ENCODE measurements around the gene OR10H2. TPM values are rescaled to one million over a fixed set of nuclear protein-coding genes. Genes with fewer than 3 reads are reported as not detected.
"Not testable (repeated sequence)": the region's sequence is repeated elsewhere in the genome, so short reads cannot be mapped to it uniquely, and the experiment has no call there.

The OR10H2 gene
- total and polyA plus RNA-seq, 2 experiments from 2014 or later, result not detected

DNA sequence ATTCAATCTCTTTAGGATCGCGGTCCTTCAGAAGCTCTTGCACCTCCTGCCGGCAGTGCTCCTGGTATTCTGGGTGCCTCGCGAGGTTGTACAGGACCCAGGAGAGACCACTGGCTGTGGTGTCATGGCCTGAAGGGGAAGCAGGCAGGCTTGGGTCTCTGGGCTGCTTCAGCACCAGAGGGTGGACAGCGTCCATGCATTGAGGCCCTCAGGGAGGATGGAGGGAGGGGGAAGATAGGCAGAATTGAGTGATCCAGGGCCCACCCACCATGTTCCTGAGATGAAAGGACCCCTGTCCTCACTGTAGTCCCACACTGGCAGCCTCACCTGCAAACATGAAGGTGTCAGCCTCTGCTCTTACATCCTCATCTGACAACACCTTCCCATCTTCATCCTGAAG is 41.8 kb downstream of the OR10H2 start:
- no peaks in the 10 kb centered on the region for H3K79me2 ChIP-seq (ENCODE audit: insufficient read depth)
- no peak for DNase-seq
- no peaks in the 10 kb centered on the region for H3K9me2 ChIP-seq (ENCODE audit: insufficient read depth)
- WGBS, 2 experiments (ENCODE audit: low coverage in 1 of 2, low lambda C conversion rate in 2 of 2, missing lambda C conversion rate in 2 of 2), result 33 to 36% methylated on average over 6 of the region's 6 CpGs
- H3K4me2 ChIP-seq (ENCODE audit: unreplicated experiment), result no peak overlapping the region
- no peak overlapping the region for H3K27ac ChIP-seq
- H4K20me1 ChIP-seq (ENCODE audit: insufficient read depth), result no peaks in the 10 kb centered on the region
- no peaks in the 10 kb centered on the region for H3F3A ChIP-seq (ENCODE audit: insufficient read depth)
- no peak overlapping the region for H3K4me3 ChIP-seq
- in situ Hi-C loops (cut with MboI), result no loop called here
- H3K9ac ChIP-seq, result no peak overlapping the region
- H2AFZ ChIP-seq, result no peak overlapping the region
- TF ChIP-seq EZH2 (IDR thresholded peaks at IDR 0.05; ENCODE audit: insufficient read depth, poor library complexity, severe bottlenecking), result no peak
- TF ChIP-seq EZH2phosphoT487 (IDR thresholded peaks at IDR 0.05; ENCODE audit: insufficient read depth, low read depth), result no peak
- H3K4me1 ChIP-seq (ENCODE audit: insufficient read depth), result no peaks in the 10 kb centered on the region
- no peaks in the 10 kb centered on the region for H3K9me3 ChIP-seq (ENCODE audit: low read depth)
- no peaks in the 10 kb centered on the region for H3K27me3 ChIP-seq (replicated peaks; ENCODE audit: insufficient read depth)
- no peaks in the 10 kb centered on the region for H3K36me3 ChIP-seq (ENCODE audit: low read depth)

GRCh38 chr19:15774159-15774558 is 46.3 kb downstream of the OR10H2 start:
- H3K79me2 ChIP-seq (ENCODE audit: insufficient read depth); in situ Hi-C loops (cut with MboI); H3K4me2 ChIP-seq (ENCODE audit: unreplicated experiment); H3K4me3 ChIP-seq; H3K9me2 ChIP-seq (ENCODE audit: insufficient read depth); H3K4me1 ChIP-seq (ENCODE audit: insufficient read depth); H3K27ac ChIP-seq; DNase-seq; H3F3A ChIP-seq (ENCODE audit: insufficient read depth); H4K20me1 ChIP-seq (ENCODE audit: insufficient read depth); H2AFZ ChIP-seq; H3K9ac ChIP-seq; H3K9me3 ChIP-seq (ENCODE audit: low read depth); H3K36me3 ChIP-seq (ENCODE audit: low read depth); H3K27me3 ChIP-seq (replicated peaks; ENCODE audit: insufficient read depth): not testable (repeated sequence)
- 27 to 35% methylated on average over 3 of the region's 3 CpGs for WGBS, 2 experiments (ENCODE audit: low coverage in 1 of 2, low lambda C conversion rate in 2 of 2, missing lambda C conversion rate in 2 of 2)

DNA sequence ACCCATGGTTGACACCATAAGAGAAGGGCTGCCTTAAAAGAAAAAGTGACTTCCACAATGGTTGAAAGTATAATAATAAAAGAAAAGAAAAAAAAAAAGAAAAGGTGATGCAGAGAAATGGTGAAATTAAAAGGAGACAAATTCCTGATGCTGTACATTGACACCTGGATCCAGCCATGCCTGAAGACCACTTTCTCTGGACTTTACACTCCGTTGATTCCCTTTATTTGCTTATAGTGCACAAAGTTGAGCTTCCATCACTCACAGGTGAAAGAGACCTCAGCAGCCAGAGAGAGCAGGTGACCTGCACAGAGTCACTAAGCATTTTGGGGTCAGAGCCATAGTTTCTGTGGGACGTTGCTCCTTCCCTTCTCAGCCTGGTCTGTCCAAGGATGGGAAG is 47.4 kb downstream of the OR10H2 start:
- 7 to 13% methylated on average over 2 of the region's 2 CpGs for WGBS, 2 experiments (ENCODE audit: low coverage in 1 of 2, low lambda C conversion rate in 2 of 2, missing lambda C conversion rate in 2 of 2)
- no peak overlapping the region for H3K4me2 ChIP-seq (ENCODE audit: unreplicated experiment)
- in situ Hi-C loops (cut with MboI), result loop anchor here (5.0 kb wide), 1 partner anchor 103 kb away; the partner anchor contains the start of gene CYP4F12

DNA sequence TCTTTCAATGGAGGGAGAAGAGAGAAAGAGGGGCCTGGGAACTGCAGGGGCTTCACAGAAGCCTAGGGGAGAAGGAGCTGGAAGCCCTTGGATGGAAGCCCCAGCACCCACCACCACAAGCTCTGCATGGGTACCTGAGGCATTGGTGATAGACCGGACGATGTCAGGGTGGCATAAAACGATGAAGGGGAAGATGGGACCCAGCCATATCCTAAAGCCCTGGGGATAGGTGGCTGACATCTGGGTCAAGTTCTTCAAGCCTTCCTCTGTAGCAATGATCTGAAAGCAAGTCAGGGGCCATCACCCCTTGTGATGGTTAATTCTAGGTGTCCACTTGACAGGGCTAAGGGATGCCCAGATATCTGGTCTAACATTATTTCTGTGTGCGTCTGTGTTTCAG is 48.4 kb downstream of the OR10H2 start:
- in situ Hi-C loops (cut with MboI), result loop anchor here (5.0 kb wide), 1 partner anchor 104 kb away; the partner anchor contains the start of gene CYP4F12
- Histone ChIP-seq H3K4me1 (ENCODE audit: insufficient read depth) (no peaks in the 10 kb centered on the region), H3K27ac (no peak overlapping the region), H3K79me2 (ENCODE audit: insufficient read depth) (no peaks in the 10 kb centered on the region), H3K36me3 (ENCODE audit: low read depth) (no peaks in the 10 kb centered on the region), H3K9me3 (ENCODE audit: low read depth) (no peaks in the 10 kb centered on the region), H3K9ac (no peak overlapping the region), H3K9me2 (ENCODE audit: insufficient read depth) (no peaks in the 10 kb centered on the region), H4K20me1 (ENCODE audit: insufficient read depth) (no peaks in the 10 kb centered on the region), H3K4me2 (ENCODE audit: unreplicated experiment) (no peak overlapping the region), H3K4me3 (no peak overlapping the region), H3K27me3 (replicated peaks; ENCODE audit: insufficient read depth) (no peaks in the 10 kb centered on the region), H2AFZ (no peak overlapping the region), H3F3A (ENCODE audit: insufficient read depth) (no peaks in the 10 kb centered on the region)
- DNase-seq, result no peak
- 19 to 29% methylated on average over 4 of the region's 4 CpGs for WGBS, 2 experiments (ENCODE audit: low coverage in 1 of 2, low lambda C conversion rate in 2 of 2, missing lambda C conversion rate in 2 of 2)
- no peak for TF ChIP-seq EZH2 (IDR thresholded peaks at IDR 0.05; ENCODE audit: insufficient read depth, poor library complexity, severe bottlenecking)
- no peak for TF ChIP-seq EZH2phosphoT487 (IDR thresholded peaks at IDR 0.05; ENCODE audit: insufficient read depth, low read depth)

More for the DNA sequence above, 47.4 kb downstream of the OR10H2 start:
- no peak for TF ChIP-seq EZH2 (IDR thresholded peaks at IDR 0.05; ENCODE audit: insufficient read depth, poor library complexity, severe bottlenecking)
- TF ChIP-seq EZH2phosphoT487 (IDR thresholded peaks at IDR 0.05; ENCODE audit: insufficient read depth, low read depth), result no peak
- H3K36me3 ChIP-seq (ENCODE audit: low read depth), result no peaks in the 10 kb centered on the region
- no peak overlapping the region for H3K27ac ChIP-seq
- H3F3A ChIP-seq (ENCODE audit: insufficient read depth), result no peaks in the 10 kb centered on the region
- H3K9ac ChIP-seq, result no peak overlapping the region
- H3K4me3 ChIP-seq, result no peak overlapping the region
- H4K20me1 ChIP-seq (ENCODE audit: insufficient read depth), result no peaks in the 10 kb centered on the region
- no peaks in the 10 kb centered on the region for H3K9me3 ChIP-seq (ENCODE audit: low read depth)
- H3K4me1 ChIP-seq (ENCODE audit: insufficient read depth), result no peaks in the 10 kb centered on the region
- no peaks in the 10 kb centered on the region for H3K27me3 ChIP-seq (replicated peaks; ENCODE audit: insufficient read depth)
- H3K79me2 ChIP-seq (ENCODE audit: insufficient read depth), result no peaks in the 10 kb centered on the region
- no peak overlapping the region for H2AFZ ChIP-seq
- DNase-seq, result no peak
- no peaks in the 10 kb centered on the region for H3K9me2 ChIP-seq (ENCODE audit: insufficient read depth)
